HG03558 (cell line): ENCODE data around the gene OR10J5.
"Not testable (repeated sequence)": the region's sequence is repeated elsewhere in the genome, so short reads cannot be mapped to it uniquely, and the experiment has no call there.

ENCODE experiments used
- ATAC-seq: cut with Tn5 transposase; IDR thresholded peaks from one replicate; pipeline ENCODE4 v1.9.1; 2021; ENCODE audit warnings: moderate number of reproducible peaks; ENCODE audit not compliant: unreplicated experiment; ENCODE audit errors: extremely low read depth

Gene OR10J5, protein sequence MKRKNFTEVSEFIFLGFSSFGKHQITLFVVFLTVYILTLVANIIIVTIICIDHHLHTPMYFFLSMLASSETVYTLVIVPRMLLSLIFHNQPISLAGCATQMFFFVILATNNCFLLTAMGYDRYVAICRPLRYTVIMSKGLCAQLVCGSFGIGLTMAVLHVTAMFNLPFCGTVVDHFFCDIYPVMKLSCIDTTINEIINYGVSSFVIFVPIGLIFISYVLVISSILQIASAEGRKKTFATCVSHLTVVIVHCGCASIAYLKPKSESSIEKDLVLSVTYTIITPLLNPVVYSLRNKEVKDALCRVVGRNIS

DNA sequence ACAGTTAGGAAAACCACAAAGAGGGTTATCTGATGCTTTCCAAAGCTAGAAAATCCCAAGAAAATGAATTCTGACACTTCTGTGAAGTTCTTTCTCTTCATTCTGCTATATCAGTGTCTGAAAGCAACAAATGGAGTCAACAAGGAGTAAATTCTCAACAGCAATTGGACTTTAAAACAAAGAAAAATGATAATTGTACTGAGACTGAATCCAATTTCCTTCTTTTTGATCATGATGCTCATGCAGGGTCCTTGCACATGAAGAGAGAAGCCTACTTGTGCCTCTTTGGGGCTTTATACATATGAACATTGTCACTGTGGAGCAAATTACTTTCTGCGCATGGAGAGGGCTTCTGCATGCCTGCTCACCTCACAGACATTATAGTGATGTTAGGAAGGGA, at the start of gene OR10J5:
TSS of gene OR10J5 (minus strand) at position 101 of the 400 bp plus-strand sequence. CDS start at position 101, 0 bp downstream.
- no peak for ATAC-seq

DNA sequence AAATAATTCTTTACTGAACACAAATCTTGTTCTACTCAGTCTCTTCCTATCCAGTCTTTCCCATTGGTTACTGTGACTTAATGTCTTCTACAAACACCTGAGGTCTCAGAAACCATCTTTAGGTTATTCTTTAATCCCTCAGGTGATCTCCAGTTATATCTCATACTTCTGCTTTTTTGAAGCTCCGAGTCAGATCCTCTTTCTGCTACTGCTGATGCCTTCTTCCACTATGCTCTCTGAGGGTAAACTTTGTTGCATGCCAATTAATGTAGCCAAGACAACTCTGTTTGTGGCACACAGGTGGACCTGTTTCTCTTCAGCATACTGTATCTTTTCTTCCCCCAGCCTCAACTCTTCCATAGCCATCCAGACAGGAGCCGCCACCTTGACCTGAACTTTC, 48.7 kb upstream of the OR10J5 start:
- ATAC-seq, result no peak

DNA sequence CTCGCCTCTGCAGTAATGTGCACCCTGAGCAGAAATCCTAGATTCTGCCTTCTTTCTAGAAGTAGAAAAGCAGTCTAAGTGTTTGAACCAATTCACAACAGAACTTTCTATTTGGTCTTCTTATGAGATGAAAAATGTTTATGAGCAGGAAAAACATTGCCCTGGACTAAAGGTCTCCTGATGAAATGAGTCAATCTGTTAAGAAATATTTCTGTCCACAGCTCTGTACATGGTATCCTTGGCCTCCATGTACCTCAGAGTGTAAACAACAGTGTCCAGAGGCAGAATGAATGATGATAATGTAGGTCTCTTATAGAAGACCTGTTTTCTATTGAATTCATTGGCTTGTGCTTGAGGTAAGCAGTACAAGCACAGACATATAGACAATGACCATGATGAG, 45.6 kb upstream of the OR10J5 start:
- no peak for ATAC-seq

DNA sequence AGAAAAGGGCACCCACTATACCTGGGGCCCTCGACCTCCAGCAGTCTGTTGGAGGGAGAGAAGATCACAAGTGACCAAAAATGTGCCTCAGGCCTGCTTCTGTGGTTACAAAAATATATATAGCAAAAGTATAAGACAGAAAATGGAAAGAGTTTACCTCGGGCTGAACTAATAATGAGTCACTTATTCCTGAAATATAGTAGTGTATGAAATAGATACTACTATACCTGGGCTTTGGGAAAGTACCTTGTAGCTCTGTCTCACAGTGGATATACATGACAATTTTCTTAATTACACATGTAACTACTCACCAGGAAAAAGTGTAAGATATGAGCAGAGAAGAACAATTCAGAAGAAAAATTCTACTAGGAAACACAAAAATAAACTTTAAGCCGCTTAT, 44.5 kb upstream of the OR10J5 start:
- no peak for ATAC-seq

DNA sequence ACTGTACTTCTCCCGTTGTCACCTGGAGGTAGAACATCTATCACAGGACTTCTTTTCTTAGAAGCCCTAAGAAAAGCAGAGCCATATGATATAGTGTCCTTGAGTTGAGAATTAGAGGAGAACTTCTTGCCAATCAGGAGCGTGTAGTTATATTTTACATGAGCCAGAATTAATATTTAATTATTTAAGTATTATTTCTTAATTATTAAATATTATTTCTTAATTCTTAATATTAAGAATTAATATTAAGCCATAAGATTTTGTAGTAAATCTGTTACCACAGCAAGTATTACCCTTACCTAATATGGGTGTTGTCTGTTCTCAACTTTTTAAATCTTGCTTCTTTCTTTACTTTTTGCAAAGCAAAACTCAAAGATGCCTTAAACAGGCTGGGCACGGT, 41.6 kb upstream of the OR10J5 start:
- ATAC-seq, result no peak

DNA sequence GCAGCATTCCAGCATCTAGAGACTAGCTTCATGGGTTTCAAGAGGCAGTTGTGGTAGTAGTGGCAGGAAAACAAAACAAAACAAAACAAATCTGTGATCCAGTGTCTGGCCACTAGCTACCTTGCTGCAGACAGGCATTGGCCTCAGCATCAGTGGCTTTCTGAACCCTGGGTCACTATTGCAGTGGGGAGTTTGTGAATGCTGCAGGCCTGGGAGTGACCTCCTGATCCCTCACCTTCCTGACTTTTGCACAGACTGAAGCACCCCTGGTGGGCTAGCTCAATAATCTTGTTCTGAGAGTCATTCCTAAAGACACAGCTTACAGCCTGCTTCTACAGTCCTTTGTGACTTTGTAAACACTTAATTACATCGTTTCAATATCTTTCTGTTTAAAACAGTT, 26.9 kb upstream of the OR10J5 start:
- no peak for ATAC-seq

DNA sequence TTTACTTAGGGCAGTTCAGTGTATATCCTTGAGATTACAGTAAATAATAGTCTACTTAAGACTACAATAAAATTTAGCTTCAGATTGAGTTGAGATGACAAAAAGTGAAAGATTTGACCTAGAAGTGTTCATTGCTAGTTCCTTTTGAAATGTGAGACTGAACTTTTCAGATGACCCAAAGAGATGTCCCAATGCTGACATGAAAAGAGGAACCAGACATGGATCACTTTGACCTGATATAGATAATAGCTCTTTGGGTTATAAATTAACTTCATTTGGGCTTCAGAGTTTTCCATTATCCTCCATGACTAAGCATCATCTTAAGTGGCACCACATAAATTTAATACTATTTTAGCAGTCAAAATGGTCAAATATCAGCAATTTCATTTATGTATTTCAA, 25.7 kb upstream of the OR10J5 start:
- no peak for ATAC-seq

DNA sequence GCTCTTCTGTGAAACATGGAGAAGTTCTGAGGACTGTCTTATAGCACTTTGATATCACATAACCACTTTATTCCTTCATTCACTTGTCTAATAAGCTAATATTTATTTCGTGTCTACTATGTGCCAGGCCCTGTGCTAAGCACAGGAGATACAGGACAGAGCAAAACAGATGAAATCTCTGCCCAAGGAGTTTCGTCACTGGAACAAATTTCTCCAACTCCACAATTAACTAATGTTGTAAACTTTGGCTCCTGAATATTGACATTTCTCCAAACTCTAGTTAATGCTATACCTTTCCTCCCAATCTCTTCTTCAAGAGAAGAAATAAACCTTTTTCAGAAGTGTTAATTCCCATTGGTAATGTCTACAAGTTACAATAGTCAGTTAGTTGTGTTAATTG, 24.8 kb upstream of the OR10J5 start:
- ATAC-seq, result no peak

DNA sequence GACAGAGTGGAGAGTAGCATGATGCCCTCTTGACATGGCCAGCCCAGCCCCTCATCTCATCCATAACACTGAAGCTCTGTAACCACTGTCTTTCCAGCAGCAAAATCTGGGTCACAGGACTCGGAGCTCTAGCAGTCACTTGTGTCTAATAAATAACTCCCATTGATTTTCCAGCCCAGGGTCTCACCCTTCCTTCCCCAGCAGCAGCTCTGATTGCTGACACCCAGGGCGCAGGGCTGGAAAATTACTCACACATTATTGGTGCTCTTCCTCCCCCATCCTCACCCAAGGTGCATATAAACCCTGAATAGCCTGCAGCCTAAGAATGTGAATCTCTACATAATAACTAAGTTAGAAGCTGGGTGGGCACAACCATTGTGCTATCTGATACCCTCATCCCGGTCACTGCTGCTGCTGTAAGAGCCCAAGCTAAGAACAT, 21.1 kb upstream of the OR10J5 start:
- no peak for ATAC-seq

DNA sequence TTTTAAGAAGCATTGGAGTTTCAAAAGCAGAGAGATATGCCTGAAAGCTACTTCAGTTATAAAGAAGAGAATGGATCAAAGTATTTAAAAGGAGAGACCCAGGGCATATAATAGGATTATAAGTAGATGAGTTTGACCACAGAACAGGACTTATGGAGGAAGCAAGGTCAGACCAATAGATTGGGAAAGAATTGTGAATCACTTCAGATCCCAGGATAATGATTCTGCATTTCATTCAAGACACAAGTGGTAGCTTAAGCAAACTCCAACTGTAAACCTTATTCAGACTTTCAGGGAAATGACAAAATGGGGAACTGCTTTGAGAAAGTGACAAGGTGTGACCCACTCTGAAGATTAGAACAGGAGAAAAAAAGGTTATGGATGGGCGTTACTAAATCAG, 18.9 kb upstream of the OR10J5 start:
- ATAC-seq, result no peak

DNA sequence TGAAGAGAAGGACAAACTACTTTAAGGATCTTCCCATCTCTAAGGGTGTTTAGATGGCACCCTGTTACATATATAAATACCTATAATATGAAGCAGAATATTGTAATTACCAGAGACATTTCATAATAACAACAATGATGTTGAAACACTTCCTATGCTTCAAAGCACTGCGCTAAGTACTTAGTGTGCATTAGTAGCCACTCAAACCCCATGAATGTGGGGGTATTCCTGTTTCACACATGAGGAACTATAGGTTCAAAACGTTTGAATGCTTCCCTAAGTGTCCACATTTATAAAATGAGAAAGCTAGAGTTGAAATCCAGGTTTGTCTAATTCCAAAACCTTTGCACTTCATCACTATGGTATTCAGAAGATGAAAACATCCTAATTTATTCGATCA, 18.5 kb upstream of the OR10J5 start:
- no peak for ATAC-seq

DNA sequence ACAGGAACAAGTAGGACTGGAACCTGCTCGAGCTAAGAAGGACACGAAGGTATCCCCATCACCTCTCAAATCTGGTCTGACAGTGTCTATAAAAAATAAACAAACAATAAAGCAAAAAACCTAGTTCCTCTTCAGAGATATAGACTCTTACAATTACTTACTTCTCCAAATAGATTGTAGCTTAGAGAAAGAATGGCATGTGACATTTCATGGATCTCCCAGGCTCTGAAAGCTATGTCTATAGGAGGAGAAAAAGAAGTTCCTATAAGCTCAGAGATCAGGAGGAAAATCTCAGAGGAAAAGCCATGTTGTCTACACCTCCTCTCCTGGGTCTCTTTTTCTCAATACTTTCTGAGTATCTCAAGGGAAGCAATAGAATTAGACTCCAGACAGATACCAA, 12.3 kb upstream of the OR10J5 start:
- ATAC-seq, result no peak

DNA sequence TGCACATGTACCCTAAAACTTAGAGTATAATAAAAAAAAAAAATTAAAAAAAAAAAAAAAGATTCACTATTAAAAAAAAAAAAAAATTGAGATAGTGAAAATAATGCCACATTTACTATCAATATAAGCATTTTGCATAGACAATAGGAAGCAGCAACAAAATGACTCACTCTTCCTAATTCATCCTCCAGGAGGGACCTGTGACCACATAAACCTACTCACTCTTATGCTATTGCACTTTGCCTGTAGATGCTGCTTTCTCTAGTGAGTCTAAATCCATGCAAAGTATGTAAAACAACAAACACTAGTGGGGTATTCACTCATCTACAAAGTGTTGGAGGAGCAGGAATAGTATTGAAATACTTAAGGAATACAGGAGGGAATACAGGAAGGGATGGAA, 2.9 kb downstream of the OR10J5 start:
- no peak for ATAC-seq

DNA sequence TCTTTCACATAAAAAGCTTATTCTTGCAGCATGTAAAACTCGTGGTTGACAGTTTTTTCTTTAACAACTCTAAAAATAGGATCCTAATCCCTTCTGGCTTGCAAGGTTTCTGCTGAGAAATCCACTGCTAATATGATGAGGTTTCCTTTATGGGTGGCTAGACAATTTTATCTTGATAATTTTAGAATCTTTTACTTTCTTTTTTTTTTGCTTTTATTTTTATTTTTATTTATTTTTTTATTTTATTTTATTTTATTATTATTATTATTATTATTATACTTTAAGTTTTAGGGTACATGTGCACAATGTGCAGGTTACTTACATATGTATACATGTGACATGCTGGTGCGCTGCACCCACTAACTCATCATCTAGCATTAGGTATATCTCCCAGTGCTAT, 11.0 kb downstream of the OR10J5 start:
- not testable (repeated sequence) for ATAC-seq

DNA sequence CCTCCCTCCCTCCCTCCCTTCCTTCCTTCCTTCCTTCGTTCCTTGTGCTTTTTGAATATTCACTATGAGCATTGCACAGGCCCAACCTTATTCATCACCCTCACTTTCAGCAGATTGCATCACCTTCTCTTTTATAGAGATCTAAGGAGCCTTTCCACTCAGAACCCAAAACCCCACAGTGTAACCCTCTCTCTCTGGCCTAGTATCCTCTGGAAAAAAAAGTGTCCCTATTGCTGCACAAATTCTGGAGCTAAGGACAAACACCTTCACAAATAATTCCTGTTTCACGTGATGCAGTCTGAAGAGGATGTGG, 25.6 kb downstream of the OR10J5 start:
- ATAC-seq, result no peak

DNA sequence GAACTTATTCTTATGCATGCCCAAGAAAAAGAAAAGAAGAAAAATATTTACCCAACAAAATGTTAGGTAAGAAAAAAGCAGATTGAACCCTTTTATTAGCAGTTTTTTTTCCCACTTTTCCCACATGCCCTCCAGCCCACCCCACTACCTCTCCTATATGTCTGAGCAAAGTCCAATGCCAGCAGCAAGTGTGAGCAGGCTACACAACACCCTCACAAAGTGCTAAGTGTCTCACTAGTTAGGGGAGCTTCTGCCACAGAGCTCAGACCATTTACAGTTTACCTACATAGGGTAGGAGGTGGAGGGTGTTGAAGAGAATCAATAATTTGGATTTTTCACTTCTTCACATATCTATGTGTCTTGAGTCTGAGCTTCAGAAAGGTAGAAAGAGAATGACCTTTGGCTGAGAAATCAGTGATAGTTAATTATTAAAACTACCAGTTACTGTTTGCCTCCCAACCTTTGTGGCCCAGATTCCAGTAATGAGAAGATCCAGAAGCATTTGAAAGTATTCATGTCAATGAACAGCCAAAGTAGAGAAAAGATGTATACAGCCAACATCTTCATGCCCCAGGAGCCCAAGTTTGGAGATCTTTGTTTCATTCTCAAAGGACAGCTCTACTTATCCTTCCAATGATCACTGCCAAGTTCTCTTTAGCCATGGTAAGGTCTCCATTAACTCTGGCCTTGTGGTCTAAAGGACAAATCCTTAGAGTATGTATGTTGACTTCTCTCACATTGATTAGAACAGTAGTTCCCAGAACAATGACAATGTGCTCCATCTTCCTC, 26.2 kb downstream of the OR10J5 start:
- no peak for ATAC-seq

DNA sequence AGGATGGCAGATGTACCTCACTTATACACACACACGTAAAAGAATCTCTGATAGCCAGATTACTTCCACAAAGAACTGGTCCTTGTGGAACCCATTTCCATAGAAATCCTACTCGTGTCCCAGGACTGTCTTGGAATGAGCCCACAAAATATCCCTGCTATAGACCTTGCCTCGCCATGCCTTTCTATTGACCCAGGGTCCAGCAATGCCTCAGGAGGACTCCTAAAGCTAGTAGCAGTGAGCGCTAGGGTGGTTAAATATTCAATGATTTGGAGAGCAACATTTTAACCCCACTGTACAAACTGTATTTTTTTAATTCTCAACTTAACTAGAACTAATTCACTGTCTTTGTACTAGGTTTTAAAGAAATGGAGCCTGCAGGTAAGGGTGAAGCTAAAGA, 26.9 kb downstream of the OR10J5 start:
- no peak for ATAC-seq

DNA sequence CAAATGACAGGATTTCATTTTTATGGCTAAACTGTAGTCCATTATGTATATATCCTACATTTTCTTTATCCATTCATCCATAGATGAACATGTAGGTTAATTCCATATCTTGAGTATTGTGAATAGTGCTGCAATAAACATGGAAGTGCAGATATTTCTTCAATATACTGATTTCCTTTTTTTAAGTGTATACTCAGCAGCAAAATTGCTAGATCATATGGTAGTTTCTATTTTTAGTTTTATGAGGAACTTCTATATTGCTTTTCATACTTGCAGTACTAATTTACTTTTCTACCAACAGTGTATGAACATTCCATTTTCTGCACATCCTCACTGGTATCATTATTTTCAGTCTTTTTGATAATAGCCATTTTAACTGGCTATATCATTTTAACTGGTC, 30.1 kb downstream of the OR10J5 start:
- no peak for ATAC-seq

DNA sequence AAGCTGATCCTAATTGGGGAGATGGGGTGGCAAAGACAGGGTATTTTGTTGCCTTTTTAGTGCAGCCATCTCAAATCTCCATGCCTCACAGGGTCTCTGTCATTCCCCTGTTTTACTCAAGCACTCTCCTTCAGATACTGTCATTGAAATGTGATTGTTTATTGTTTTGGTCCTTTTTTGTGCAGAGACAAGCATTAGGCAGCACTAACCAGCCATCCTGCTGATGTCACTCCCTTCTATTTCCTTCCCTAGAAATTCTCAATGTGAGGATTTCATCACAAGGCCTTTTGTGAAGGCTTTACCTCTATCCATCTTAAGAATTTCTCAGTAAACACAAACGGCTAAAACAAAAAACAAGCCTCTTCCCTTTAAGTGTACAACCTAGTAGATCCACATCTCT, 34.7 kb downstream of the OR10J5 start:
- no peak for ATAC-seq

DNA sequence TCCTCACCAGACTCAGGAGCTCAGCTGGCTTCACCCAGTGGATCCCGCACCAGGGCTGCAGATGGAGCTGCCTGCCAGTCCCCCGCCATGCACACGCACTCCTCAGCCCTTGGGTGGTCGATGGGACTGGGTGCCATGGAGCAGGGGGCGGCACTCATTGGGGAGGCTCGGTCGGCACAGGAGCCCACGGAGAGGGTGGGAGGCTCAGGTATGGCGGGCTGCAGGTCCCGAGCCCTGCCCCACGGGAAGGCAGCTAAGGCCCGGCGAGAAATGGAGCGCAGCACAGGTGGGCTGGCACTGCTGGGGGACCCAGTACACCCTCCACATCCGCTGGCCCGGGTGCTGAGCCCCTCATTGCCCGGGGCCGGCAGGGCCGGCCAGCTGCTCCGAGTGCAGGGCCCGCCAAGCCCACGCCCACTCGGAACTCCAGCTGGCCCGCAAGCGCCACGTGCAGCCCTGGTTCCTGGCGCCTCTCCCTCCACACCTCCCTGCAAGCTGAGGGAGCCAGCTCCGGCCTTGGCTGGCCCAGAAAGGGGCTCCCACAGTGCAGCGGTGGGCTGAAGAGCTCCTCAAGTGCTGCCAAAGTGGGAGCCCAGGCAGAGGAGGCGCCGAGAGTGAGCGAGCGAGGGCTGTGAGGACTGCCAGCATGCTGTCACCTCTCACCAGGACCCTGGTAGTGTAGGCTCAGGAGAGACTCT, 41.1 kb downstream of the OR10J5 start:
- not testable (repeated sequence) for ATAC-seq

DNA sequence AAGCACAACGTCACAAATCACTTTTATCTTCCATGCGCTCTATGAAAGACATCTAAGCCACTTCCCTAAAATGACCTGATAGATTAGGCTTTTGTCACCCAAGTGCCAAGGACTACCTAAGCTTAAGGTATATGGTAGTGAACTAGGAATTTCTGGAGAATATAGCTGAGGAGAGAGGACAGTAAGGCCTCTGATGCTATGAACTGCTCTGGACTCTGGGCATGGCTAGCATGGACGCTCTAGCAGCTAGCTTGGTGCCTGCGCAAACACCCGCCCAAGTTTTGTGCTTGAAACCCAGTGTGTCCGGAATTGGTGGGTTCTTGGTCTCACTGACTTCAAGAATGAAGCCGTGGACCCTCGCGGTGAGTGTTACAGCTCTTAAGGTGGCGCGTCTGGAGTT, 42.5 kb downstream of the OR10J5 start:
- ATAC-seq, result no peak
